ENCODE measurements around the gene SRSF12.

The SRSF12 gene

GRCh38 chr6:89051676-89052075 is 66.2 kb downstream of the SRSF12 start:
- H3K4me3 ChIP-seq (replicated peaks in 1 of 2; ENCODE audit: low read depth in 2 of 2, low read length in 2 of 2) = no peak overlapping the region
- TF ChIP-seq CTCF (IDR thresholded peaks at IDR 0.05; ENCODE audit: low read depth, low read length) = no peak
- no peak for DNase-seq (ENCODE audit: low read depth in 2 of 2)

- no peak for DNase-seq (ENCODE audit: low read depth in 2 of 2)
- no peak overlapping the region for H3K4me3 ChIP-seq (replicated peaks in 1 of 2; ENCODE audit: low read depth in 2 of 2, low read length in 2 of 2)
- TF ChIP-seq CTCF (IDR thresholded peaks at IDR 0.05; ENCODE audit: low read depth, low read length) = no peak
These were observed 67.2 kb downstream of the SRSF12 start for GRCh38 chr6:89050697-89051096.

GRCh38 chr6:89050155-89050554 is 67.7 kb downstream of the SRSF12 start:
- DNase-seq (ENCODE audit: low read depth in 2 of 2) = peak; percentile 75 to 95
- no peak overlapping the region for H3K4me3 ChIP-seq (replicated peaks in 1 of 2; ENCODE audit: low read depth in 2 of 2, low read length in 2 of 2)
- no peak for TF ChIP-seq CTCF (IDR thresholded peaks at IDR 0.05; ENCODE audit: low read depth, low read length)

- no peak overlapping the region for H3K4me3 ChIP-seq (replicated peaks in 1 of 2; ENCODE audit: low read depth in 2 of 2, low read length in 2 of 2)
- DNase-seq (ENCODE audit: low read depth in 2 of 2) = peak; percentile 78 to 81
- TF ChIP-seq CTCF (IDR thresholded peaks at IDR 0.05; ENCODE audit: low read depth, low read length) = no peak
These were observed 68.9 kb downstream of the SRSF12 start for GRCh38 chr6:89048985-89049384.

DNA sequence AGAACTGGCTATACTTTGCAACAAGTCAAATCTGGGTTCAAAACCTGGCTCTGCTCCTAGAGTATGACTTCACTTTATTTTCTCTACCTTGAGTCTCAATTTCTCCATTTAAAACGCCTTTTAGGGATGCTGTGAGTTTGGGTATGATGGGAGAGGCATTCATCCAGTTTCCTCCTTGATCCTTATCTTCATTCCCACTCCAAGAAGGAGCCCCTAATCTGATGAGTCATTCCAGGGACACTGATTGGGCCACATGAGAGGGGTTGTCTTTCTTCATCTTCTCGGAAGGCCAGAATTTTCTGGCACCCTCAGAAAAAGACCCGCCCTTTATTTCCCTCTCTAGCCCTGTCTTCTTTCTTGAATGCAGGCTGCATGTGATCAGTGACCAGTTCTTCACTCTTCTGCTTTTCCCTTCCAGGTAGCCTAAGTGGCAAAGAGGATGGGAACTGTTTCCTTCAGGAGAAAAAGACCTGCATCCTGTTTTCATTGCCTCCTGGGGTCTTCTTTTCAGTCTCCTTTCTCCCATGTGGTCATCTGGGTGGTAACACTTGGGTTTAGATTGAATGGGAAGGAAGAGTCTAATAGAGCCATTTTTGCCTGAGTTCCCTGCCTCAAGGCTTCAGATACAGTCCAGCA is 69.5 kb downstream of the SRSF12 start:
- no peak overlapping the region for H3K4me3 ChIP-seq (replicated peaks in 1 of 2; ENCODE audit: low read depth in 2 of 2, low read length in 2 of 2)
- peak in 1 of 2 donors; percentile 57 for DNase-seq (ENCODE audit: low read depth in 2 of 2)
- no peak for TF ChIP-seq CTCF (IDR thresholded peaks at IDR 0.05; ENCODE audit: low read depth, low read length)

DNA sequence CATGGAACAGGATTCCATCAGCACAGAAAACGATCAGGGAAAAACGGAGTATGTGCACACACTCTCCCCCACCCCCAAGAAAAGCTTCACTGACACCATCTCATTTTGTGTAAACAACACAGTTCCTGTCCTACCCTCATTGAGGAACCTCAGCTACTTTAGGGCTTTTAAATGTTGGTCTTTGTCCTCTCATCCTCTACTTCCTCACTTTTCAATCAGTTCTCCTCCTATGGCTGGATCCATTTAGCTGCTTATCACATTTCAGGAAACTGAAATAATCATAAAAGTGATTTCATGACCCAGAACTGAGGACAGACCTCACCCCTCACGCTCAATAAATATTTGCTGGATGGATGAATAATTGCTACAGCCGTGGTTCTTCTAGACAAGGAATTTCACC is 70.4 kb downstream of the SRSF12 start:
- H3K4me3 ChIP-seq (replicated peaks in 1 of 2; ENCODE audit: low read depth in 2 of 2, low read length in 2 of 2) = no peak overlapping the region
- TF ChIP-seq CTCF (IDR thresholded peaks at IDR 0.05; ENCODE audit: low read depth, low read length) = no peak
- no peak for DNase-seq (ENCODE audit: low read depth in 2 of 2)
